Gastrocnemius medialis (tissue), 4 donors: Measurements from ENCODE around the gene PTX4.

ENCODE experiments used
- POLR2A ChIP-seq, 2 donors: fragments of 450-650 bp; IDR thresholded peaks; one replicate each; pipeline ENCODE4 v1.6.1; 2017; ENCODE audit warnings: antibody characterized with exemption in 2 of 2, mild to moderate bottlenecking in 2 of 2, moderate library complexity in 2 of 2
- TF ChIP-seq, protein P1 (sequence below), 5 experiments: fragments of 450-650 bp in 3 of 5; fragments of 200-600 bp in 2 of 5; sonication (generic) in 2 of 5; IDR thresholded peaks in 4 of 5; conservative IDR thresholded peaks in 1 of 5; 1 replicate in 4 of 5; 2 replicates in 1 of 5; pipeline ENCODE4 v1.5.1; 2016 to 2019; ENCODE audit warnings: antibody characterized with exemption in 5 of 5, mild to moderate bottlenecking in 3 of 5, moderate library complexity in 3 of 5

DNA sequence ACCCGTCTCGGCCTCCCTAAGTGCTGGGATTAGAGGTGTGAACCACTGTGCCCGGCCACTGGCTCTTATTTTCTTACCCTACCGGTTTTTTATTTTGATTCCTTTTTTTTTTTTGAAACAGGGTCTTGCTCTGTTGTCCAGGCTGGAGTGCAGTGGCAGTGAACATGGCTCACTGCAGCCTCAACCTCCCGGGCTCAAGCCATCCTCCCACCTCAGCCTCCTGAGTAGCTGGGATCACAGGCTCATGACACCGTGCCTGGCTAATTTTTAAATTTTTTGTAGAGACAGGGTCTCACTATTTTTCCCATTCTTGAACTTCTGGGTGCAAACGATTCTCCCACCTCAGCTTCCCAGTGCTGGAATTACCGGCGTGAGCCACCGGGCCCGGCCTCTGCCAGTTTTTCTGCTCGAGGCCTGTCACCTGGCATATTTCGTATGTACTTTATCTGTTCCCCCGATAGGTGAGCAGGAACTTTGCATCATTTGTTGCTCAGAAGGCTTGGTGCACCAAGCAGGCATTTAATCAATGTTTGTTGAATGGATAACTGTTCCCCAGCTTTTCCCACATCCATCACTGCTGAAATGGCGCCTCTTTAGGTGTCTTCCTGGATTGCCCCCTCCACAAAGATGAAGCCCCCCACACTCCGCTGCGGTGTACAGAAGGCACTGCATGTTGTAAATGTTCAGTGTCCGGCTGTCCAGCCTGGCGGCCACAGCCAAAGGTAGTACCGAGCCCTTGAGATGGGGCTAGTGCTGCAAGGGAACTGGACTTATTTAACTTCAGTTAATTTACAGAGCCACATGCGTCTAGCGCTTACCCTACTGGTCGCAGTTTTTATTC lies 3.6 kb upstream of the PTX4 start:
- TF ChIP-seq, protein P1, sequence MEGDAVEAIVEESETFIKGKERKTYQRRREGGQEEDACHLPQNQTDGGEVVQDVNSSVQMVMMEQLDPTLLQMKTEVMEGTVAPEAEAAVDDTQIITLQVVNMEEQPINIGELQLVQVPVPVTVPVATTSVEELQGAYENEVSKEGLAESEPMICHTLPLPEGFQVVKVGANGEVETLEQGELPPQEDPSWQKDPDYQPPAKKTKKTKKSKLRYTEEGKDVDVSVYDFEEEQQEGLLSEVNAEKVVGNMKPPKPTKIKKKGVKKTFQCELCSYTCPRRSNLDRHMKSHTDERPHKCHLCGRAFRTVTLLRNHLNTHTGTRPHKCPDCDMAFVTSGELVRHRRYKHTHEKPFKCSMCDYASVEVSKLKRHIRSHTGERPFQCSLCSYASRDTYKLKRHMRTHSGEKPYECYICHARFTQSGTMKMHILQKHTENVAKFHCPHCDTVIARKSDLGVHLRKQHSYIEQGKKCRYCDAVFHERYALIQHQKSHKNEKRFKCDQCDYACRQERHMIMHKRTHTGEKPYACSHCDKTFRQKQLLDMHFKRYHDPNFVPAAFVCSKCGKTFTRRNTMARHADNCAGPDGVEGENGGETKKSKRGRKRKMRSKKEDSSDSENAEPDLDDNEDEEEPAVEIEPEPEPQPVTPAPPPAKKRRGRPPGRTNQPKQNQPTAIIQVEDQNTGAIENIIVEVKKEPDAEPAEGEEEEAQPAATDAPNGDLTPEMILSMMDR (IDR thresholded peaks at IDR 0.05 in 4 of 5, conservative IDR thresholded peaks at IDR 0.05 in 1 of 5), result no peak
- TF ChIP-seq POLR2A (IDR thresholded peaks at IDR 0.05), result no peak
